Activated naive CD8-positive, alpha-beta T cell treated with anti-CD3 and anti-CD28 coated beads, Interleukin-2, amount 10 ng/mL, durations not matched to agents 7 days and 5 days (primary cell): ENCODE results near the gene SCN4A. TPM values are rescaled to one million over a fixed set of nuclear protein-coding genes. Genes with fewer than 3 reads are reported as not detected.

ENCODE experiments used
- ATAC-seq: fragments of 150-1000 bp; cut with Tn5 transposase; one replicate; pipeline ENCODE4 v1.10.0; 2021; ENCODE audit warnings: low read depth, moderate library complexity
- POLR2A ChIA-PET: fragments of 350-600 bp; sonication (Branson Sonifier 250); formaldehyde crosslinking; loops from one replicate; lab custom pipeline; 2021; ENCODE audit warnings: antibody characterized with exemption; lab: Charles Lee
- DNase-seq: peaks from one replicate; pipeline ENCODE4 v3.0.0; 2021
- H3K27ac Mint-ChIP-seq: one replicate; pipeline ENCODE4 v1.8.0; 2022; ENCODE audit warnings: mild to moderate bottlenecking, mixed read lengths
- H3K27me3 Mint-ChIP-seq: one replicate; pipeline ENCODE4 v1.8.0; 2022; ENCODE audit warnings: mild to moderate bottlenecking, moderate library complexity, mixed read lengths
- H3K36me3 Mint-ChIP-seq: one replicate; pipeline ENCODE4 v1.8.0; 2021; ENCODE audit warnings: mild to moderate bottlenecking, mixed read lengths
- H3K4me1 Mint-ChIP-seq: one replicate; pipeline ENCODE4 v1.8.0; 2021; ENCODE audit warnings: mixed read lengths
- H3K4me3 Mint-ChIP-seq: one replicate; pipeline ENCODE4 v1.8.0; 2022; ENCODE audit warnings: mild to moderate bottlenecking, moderate library complexity, mixed read lengths
- H3K9me3 Mint-ChIP-seq: one replicate; pipeline ENCODE4 v1.8.0; 2021; ENCODE audit warnings: mixed read lengths
- total RNA-seq, 2 experiments: library from RNA; stranded (reverse); gene quantifications; one replicate each; pipeline ENCODE4 v1.2.3, GENCODE V29; 2021

The SCN4A gene
- total RNA-seq, 2 experiments from 2014 or later, result not detected

- Mint-ChIP-seq H3K9me3 (no peaks in the 10 kb centered on the region), H3K4me1 (peaks cover 16% of the 10 kb centered on the region), H3K27me3 (peaks cover 19% of the 10 kb centered on the region), H3K27ac (peak within 1 kb of the TSS; percentile 82), H3K4me3 (peak within 1 kb of the TSS; percentile 93), H3K36me3 (no peaks in the 10 kb centered on the region)
- POLR2A ChIA-PET, result interaction anchor here (0.9 to 2.6 kb wide), 4 partner anchors 19 to 148 kb away, joined by 3 to 15 read pairs (median 9); partner anchors contain the start of gene ICAM2
- DNase-seq (peak; percentile 87), ATAC-seq (peak; percentile 74)
These were observed 25.5 kb upstream of the SCN4A start, which contains the start of gene PRR29 for GRCh38 chr17:63998050-63998720. Gene PRR29, plus strand, starts transcription at chr17:63998351. Its CDS starts 14 bp downstream, at chr17:63998365.

GRCh38 chr17:63997341-63998048 is 24.8 kb upstream of the SCN4A start:
- Mint-ChIP-seq H3K27ac (no peak overlapping the region), H3K27me3 (peaks cover 22% of the 10 kb centered on the region), H3K36me3 (peaks cover 2% of the 10 kb centered on the region), H3K4me1 (peaks cover 20% of the 10 kb centered on the region), H3K9me3 (no peaks in the 10 kb centered on the region), H3K4me3 (peak overlapping the region; percentile 93)
- DNase-seq (no peak), ATAC-seq (no peak)
- POLR2A ChIA-PET, result interaction anchor here (0.9 to 2.6 kb wide), 4 partner anchors 20 to 149 kb away, joined by 3 to 15 read pairs (median 9); partner anchors contain the start of gene ICAM2

- H3K27me3 Mint-ChIP-seq, result peaks cover 26% of the 10 kb centered on the region
- POLR2A ChIA-PET, result interaction anchor here (1.0 kb wide), 1 partner anchor 29 kb away, joined by 5 read pairs; no protein-coding TSS in a partner anchor
- H3K4me3 Mint-ChIP-seq, result peak overlapping the region; percentile 9
- H3K4me1 Mint-ChIP-seq, result peaks cover 27% of the 10 kb centered on the region
- DNase-seq, result peak; percentile 23
- H3K9me3 Mint-ChIP-seq, result no peaks in the 10 kb centered on the region
- peaks cover 2% of the 10 kb centered on the region for H3K36me3 Mint-ChIP-seq
- no peak overlapping the region for H3K27ac Mint-ChIP-seq
- no peak for ATAC-seq
These were observed 23.9 kb upstream of the SCN4A start for GRCh38 chr17:63996430-63997182.

GRCh38 chr17:63995626-63996025 is 22.9 kb upstream of the SCN4A start:
- H3K27ac Mint-ChIP-seq, result no peak overlapping the region
- H3K27me3 Mint-ChIP-seq, result peaks cover 32% of the 10 kb centered on the region
- POLR2A ChIA-PET, result interaction anchor here (2.6 kb wide), 1 partner anchor 30 kb away, joined by 7 read pairs; no protein-coding TSS in a partner anchor
- H3K9me3 Mint-ChIP-seq, result no peaks in the 10 kb centered on the region
- ATAC-seq (no peak), DNase-seq (peak; percentile 24)
- no peak overlapping the region for H3K4me3 Mint-ChIP-seq
- H3K36me3 Mint-ChIP-seq, result peaks cover 2% of the 10 kb centered on the region
- H3K4me1 Mint-ChIP-seq, result peaks cover 28% of the 10 kb centered on the region

GRCh38 chr17:63993368-63993985 is 20.8 kb upstream of the SCN4A start:
- POLR2A ChIA-PET, result interaction anchor here (1.5 to 2.6 kb wide), 2 partner anchors 27 to 32 kb away, joined by 7 read pairs; partner anchors contain the start of gene ICAM2
- ATAC-seq, result peak; percentile 19
- peaks cover 32% of the 10 kb centered on the region for H3K27me3 Mint-ChIP-seq
- no peak overlapping the region for H3K4me3 Mint-ChIP-seq
- peaks cover 34% of the 10 kb centered on the region for H3K4me1 Mint-ChIP-seq
- no peak overlapping the region for H3K27ac Mint-ChIP-seq
- H3K36me3 Mint-ChIP-seq, result peaks cover 2% of the 10 kb centered on the region
- peak; percentile 41 for DNase-seq
- H3K9me3 Mint-ChIP-seq, result no peaks in the 10 kb centered on the region

- DNase-seq (no peak), ATAC-seq (no peak)
- Mint-ChIP-seq H3K27me3 (peaks cover 28% of the 10 kb centered on the region), H3K9me3 (no peaks in the 10 kb centered on the region), H3K4me1 (peaks cover 26% of the 10 kb centered on the region), H3K27ac (no peak overlapping the region), H3K36me3 (peaks cover 2% of the 10 kb centered on the region), H3K4me3 (no peak overlapping the region)
- POLR2A ChIA-PET, result no interaction called here
These were observed 18.9 kb upstream of the SCN4A start for GRCh38 chr17:63991611-63992010.

- no peak overlapping the region for H3K27ac Mint-ChIP-seq
- H3K4me1 Mint-ChIP-seq, result peaks cover 33% of the 10 kb centered on the region
- H3K9me3 Mint-ChIP-seq, result no peaks in the 10 kb centered on the region
- peaks cover 2% of the 10 kb centered on the region for H3K36me3 Mint-ChIP-seq
- H3K27me3 Mint-ChIP-seq, result peaks cover 18% of the 10 kb centered on the region
- no peak for DNase-seq
- no peak for ATAC-seq
- no peak overlapping the region for H3K4me3 Mint-ChIP-seq
- POLR2A ChIA-PET, result interaction anchor here (1.1 to 1.4 kb wide), 3 partner anchors 23 to 71 kb away, joined by 3 to 8 read pairs (median 8); partner anchors contain the start of gene GH1
These were observed 17.1 kb upstream of the SCN4A start for GRCh38 chr17:63989622-63990345.

GRCh38 chr17:63988741-63989621 is 16.3 kb upstream of the SCN4A start:
- H3K27ac Mint-ChIP-seq, result no peak overlapping the region
- H3K36me3 Mint-ChIP-seq, result peaks cover 2% of the 10 kb centered on the region
- H3K9me3 Mint-ChIP-seq, result no peaks in the 10 kb centered on the region
- ATAC-seq, result no peak
- no peak overlapping the region for H3K4me3 Mint-ChIP-seq
- DNase-seq, result no peak
- H3K4me1 Mint-ChIP-seq, result peaks cover 32% of the 10 kb centered on the region
- peaks cover 14% of the 10 kb centered on the region for H3K27me3 Mint-ChIP-seq
- POLR2A ChIA-PET, result interaction anchor here (1.0 kb wide), 1 partner anchor 31 kb away, joined by 4 read pairs; the partner anchor contains the start of gene ICAM2

GRCh38 chr17:63988127-63988478 is 15.4 kb upstream of the SCN4A start:
- Mint-ChIP-seq H3K4me1 (peaks cover 25% of the 10 kb centered on the region), H3K36me3 (peaks cover 2% of the 10 kb centered on the region), H3K27ac (no peak overlapping the region), H3K4me3 (no peak overlapping the region), H3K9me3 (no peaks in the 10 kb centered on the region), H3K27me3 (peaks cover 14% of the 10 kb centered on the region)
- POLR2A ChIA-PET, result interaction anchor here (1.0 kb wide), 1 partner anchor 32 kb away, joined by 4 read pairs; the partner anchor contains the start of gene ICAM2
- DNase-seq (no peak), ATAC-seq (no peak)

- Mint-ChIP-seq H3K27ac (no peak overlapping the region), H3K9me3 (peaks cover 4% of the 10 kb centered on the region), H3K27me3 (peaks cover 10% of the 10 kb centered on the region), H3K36me3 (peaks cover 3% of the 10 kb centered on the region), H3K4me3 (no peak overlapping the region), H3K4me1 (peaks cover 21% of the 10 kb centered on the region)
- ATAC-seq (no peak), DNase-seq (no peak)
- POLR2A ChIA-PET, result interaction anchor here (1.0 kb wide), 1 partner anchor 33 kb away, joined by 4 read pairs; the partner anchor contains the start of gene ICAM2
These were observed 14.8 kb upstream of the SCN4A start for GRCh38 chr17:63987221-63988126.
